ENCODE data around the gene SRGAP1.
A peak's percentile ranks its signal among the peaks of the same experiment; 100 is the strongest.
"Not testable (repeated sequence)": the region's sequence is repeated elsewhere in the genome, so short reads cannot be mapped to it uniquely, and the experiment has no call there.

Gene SRGAP1

DNA sequence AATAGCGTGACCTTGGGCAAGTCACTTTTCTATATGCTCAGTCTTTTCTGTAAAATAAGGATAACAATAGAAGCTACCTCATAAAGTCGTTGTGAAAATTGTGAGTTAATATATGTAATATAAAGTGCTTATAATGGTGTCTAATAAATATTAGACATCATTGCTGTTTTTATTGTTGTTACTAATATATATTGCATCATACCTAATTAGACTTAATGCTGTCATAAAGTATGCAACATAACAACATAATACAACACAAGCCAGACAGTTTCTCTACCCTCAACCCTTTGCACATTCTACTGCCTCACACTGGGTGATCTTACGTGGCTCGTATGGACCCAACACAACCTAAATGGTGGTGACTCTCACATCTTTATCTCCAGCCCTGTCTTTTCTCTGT is 240.7 kb downstream of the SRGAP1 start:
- no peak for DNase-seq (ENCODE audit: low read depth in 2 of 2)

DNA sequence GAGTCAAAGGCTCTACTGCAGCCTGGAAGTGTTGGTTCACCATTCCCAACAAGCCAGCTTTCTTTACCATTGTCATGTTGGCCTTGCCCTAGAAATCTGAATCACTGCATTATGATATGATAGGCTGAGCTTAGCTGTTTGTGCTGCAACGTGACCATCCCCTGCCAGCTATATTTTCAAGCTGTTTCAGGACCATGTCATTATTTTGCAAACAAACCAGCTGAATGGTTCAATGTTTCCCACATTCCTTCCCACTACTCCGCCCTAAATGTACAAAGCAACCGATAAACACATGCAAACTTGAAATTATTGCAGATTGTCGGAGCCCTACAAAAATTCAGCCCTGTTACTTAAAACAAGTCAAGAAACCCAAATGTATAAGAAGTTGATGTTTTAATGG is 241.5 kb downstream of the SRGAP1 start:
- DNase-seq (ENCODE audit: low read depth in 2 of 2) = no peak

DNA sequence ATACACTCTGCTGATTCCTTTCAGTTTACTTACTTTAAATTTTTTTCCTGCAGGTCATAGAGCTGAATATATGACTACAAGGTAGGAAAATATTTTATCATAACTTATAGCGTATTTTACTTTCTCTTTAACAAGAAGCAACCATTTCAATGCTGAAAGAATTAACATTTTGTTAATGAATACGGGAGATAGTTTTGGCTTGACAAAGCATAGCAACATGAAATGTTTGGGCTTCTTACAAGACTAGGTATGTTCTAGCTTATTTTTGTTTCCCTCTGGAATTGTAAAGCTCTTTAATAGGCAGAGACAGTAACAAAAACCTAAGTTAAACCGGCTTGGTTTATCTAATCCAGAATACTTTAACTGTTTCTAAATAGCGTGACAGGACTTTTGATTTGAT is 242.4 kb downstream of the SRGAP1 start:
- DNase-seq (ENCODE audit: low read depth in 2 of 2) = no peak

DNA sequence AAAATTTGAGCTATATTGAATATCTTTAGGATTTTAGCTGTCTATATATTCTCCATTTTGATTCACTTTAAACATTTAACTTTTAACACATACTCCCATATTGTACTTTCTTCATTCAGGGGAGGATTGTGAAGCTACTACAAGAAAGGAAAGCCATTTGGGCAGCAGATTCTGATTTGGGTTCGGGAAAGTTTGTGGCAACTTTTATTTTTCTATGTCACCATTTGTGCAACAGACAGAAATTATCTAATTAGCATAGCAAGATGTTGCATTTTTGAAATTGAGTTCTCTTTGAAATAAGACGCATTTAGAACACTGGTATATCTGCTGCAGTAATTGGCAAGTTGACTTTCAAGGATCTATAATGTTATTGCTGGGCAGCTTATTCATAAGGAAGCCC is 243.3 kb downstream of the SRGAP1 start:
- DNase-seq (ENCODE audit: low read depth in 2 of 2) = no peak

DNA sequence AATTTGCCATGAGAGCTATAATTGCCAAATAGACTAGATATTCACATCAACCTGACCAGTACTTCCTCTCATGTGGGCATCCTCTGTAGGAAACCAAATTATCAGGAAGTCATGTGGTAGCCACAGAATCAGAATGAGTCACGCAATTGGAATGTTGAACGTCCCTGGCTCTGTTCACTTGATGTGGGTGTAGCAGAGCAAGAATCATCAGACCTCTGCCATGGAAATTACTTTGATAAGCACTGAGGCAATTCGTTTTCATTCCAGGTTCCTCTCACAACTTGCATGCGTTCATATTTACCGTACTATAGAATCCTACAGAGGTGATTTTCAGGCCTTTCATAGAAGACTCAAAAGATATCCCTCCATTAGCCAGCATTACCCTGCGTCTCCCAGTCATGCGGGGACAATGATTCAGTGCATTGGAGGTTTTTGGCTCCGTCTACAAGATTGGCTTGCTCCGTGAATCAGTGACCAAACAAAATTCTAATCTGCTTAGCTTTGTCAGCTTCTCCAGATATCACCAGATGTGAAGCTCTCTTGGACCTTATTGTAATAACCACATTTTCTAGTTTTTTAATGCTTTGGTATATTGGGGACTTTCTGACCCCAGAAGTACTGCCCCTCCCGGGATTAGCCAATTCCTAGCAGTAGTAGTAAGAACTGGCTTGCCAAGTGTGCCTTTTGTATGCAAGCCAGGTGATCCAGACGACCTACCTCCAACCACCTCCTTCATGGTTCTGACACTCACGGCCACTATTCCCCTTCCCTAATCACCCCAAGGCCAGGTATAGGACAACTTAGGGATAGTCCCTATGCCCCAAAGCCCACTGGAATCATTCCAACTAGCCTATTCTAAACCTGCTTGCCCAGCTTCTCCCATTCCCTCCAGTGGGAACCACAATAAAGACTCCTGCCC is 244.2 kb downstream of the SRGAP1 start:
- peak; percentile 86 to 87 for DNase-seq (ENCODE audit: low read depth in 2 of 2)

DNA sequence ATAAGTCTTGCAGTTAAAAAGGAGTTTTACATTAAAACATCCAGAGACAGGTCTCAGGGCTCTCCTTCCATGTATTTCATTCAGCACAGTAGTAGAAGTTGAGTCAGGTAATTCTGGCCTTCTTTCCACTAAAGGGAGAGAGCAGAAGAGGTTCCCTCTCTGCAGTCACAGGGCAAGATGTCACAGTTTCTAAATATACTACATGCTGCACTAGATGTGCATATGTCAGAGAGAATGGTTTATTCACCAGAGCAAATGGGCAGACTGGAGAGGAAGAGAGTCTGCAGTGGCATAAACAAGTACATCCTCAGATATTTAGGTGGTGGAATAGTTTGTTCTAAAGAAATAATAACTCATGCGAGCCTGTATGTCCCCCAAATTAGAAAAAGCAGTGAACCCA is 245.5 kb downstream of the SRGAP1 start:
- no peak for DNase-seq (ENCODE audit: low read depth in 2 of 2)

DNA sequence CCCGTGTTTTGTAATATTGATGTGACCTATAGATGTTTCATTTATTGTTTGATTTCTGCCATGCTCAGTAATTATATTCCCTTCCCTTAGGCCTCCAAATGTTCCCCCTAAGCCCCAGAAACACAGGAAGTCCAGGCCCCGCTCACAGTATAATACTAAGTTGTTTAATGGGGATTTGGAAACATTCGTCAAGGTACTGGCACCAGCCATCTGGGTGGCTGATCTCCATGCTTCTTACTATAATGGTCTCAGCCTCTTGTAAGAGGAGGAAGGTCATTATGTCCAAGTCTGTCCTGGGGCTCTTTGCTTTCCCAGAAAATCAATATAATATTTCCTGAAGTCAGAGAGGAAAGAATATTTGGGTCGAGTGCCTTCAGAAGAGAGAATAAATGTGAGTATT is 246.7 kb downstream of the SRGAP1 start:
- DNase-seq (ENCODE audit: low read depth in 2 of 2) = no peak

DNA sequence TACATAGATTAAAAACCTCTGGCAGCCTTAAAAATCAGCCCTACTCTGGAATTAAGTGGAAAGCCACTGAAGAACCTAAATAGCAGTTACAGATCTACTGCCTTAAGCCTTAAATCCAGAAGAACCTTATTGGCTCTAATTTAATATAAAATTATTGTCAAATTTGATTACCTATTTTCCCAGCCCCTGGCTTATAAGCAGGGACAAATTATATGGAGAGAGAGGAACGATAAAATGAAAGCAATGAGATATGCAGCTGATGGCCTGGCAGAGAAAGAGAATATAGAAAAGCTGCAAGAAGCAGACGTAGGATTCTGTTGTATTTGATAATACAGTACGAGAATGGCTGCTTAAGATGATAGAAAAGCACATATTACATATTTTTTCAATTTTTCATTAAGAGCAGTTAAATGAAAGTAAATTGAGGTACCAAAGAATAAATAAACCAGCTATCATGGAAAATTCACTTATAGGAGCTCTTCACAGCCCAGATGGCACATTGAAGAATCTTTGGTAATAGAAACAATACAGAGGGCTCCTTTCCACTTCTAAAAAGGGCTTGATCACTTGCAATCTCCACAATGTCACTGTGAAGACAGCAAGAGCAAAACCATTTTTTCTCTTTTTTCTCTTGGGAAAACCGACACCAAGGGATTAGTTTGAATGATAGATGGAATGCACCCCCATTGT is 248.2 kb downstream of the SRGAP1 start:
- DNase-seq (ENCODE audit: low read depth in 2 of 2) = no peak

DNA sequence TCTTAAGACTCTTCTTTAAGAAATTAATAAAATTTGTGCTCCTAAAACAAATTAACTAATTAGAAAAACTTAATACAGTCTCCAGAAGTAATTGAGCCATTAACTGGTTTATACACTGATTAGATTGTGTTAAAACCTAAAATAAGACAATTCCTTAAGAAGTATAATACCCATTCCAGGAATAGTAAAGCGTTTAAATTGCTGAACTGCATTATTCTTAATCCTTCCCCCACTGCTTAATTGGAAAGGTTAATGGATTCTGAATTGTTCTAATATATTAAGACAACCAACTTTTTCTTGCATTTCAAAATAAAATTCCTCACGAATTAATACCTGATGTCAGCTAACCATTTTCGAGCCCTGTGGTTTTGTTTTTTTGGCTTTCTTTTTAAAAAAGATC is 249.2 kb downstream of the SRGAP1 start:
- DNase-seq (ENCODE audit: low read depth in 2 of 2) = no peak

DNA sequence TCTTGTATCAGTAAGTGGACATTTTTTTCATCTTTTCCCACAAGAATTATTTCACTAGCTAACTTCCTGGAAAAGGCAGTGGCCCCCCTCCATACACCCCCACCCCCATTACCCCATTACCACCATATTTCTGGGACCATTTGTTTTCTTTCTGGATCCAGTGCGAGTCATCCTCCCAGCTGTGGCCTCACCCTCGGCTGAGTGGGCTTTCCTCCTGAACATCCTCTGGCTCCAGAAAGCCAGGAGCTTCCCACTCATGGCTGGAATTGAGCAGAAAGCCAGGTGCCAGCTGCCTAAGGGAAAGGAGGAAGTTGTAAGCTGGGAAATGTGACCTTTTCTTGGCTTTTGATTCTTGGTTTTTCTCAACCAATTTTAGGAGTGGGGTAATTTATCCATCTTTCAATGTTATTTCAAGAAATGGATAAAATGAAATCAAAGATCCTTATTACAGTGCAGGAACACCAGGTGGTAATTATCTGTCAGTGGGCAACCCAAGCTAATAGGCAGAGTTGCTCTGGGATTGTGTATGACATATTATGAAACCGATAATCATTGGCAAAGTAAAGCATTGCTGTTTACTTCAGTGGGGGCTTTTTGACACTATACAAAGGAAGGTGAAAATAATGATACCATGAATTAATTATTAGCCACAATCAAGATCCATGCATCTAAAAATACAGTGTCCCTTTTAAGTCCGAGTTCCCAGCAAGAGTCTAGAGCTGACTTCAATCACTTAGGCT is 253.0 kb downstream of the SRGAP1 start:
- DNase-seq (ENCODE audit: low read depth in 2 of 2) = no peak

DNA sequence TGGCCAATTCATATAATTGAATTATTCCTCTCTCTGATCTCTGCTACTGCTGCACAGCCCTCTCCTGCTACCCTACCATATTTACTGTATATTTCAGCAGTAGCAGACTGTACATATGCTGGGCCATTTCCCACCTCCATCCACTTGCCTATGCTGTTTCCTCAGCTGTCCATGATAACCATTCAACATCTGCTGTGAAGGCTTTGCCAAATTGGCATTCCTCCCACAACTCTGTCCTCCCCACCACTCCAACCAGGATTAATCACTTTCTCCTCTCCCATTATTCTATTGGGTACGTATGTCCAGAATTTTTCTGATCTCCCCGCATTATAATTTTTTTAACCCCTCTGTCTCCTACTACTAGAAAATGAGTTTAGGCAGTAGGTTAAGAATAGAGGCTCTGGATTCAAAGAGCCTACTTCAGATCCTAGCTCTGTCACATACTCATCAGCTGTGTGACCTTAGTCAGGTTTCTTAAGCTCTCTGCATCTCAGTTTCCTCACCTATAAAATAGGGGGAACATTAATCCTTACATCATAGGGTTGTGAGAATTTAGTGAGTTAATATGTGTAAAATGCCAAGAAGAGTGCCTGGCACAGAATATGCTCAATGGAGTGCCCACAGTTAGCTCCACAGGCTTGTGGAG is 254.3 kb downstream of the SRGAP1 start:
- no peak for DNase-seq (ENCODE audit: low read depth in 2 of 2)

DNA sequence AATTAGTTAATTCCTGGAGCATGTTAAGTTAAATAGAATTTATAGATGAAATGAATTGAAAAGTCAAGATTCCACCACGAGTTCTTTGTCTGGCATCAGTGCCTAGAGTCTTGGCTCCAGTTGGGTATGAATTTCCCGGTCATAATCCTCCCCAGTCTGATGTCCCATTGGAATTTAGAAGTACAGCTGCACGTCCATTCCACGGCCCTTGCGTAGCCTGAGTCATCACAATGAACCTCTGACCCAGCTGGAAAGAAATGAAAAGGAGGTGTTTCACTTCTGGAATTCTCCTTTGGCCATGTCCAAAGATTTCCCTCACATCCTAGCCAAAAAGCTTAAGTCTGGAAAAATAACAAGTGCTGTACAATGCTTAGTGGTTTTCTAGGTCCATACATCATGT is 254.9 kb downstream of the SRGAP1 start:
- peak; percentile 51 to 56 for DNase-seq (ENCODE audit: low read depth in 2 of 2)

DNA sequence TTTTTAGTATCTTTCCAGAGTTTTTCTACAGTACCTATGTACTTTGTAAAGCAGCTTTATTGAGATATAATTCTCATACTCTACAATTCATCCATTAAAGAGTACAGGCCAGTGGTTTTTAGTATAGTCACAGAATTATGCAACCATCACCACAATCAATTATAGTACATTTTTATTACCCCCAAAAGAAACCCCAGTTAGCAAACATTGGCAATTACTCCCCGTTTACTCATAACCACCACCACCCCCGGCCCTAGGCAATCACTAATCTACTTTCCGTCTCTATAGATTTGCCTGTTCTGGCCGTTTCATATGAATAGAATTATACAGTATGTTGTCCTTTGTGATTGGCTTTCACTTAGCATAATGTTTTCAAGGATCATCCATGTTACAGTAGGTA is 257.8 kb downstream of the SRGAP1 start:
- DNase-seq (ENCODE audit: low read depth in 2 of 2) = peak in 1 of 2 experiments; percentile 40

DNA sequence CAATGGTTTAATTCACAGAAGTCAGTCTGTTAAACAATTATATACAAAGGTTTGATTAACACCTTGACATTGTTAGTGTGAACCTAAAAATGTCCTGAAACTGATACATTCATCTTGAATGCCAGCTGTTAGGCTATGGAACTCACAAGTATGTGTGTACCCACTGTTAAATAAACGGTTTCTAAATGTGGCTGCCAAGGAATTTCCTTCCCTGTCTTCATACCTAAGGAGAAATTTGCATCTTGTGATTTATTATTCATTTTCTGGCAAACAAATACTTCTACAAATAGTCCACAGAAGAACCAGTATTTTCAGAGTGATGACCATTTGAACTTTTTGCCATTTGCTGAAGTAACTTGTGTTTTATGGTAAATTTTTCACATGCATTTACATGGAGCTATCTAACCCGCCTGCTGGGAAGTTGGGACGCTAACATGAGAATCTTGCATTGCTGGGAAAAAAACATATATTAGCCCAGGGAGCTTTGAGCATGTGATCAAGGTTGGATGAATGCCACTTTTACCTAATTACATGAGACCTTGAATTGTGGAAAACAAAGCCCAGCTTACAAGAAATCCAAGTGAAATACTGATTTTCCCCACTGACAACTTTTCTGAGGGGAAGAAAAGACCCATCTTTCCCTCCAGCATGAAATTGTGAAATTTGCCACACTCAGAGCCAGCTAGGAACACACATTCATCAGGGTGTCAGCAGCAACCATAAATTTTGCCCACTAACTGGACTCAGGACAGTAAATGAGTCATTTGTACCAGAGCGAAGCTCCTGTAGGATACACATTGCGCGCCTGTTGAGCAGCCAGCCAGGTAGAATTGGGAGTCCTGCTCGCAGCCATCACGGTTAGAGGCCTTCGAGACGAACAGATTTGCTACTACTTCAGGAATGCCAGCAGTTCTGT is 259.6 kb downstream of the SRGAP1 start:
- DNase-seq (ENCODE audit: low read depth in 2 of 2) = no peak

DNA sequence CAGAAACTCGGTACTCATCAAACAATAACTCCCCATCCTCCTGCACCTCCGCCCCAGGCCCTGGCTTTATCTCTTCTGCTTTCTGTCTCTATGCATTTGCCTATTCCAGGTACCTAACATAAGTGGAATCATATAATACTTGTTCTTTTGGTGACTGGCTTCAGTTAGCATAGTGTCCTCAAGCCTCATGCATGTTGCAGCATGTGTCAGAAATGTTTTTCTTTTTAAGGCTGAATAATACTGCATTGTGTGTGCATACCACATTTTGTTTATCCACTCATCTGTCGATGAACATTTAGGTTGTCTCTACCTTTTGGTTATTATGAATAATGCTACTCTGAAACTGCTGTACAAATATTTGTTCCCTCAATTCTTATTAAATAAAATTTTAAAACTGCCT is 260.5 kb downstream of the SRGAP1 start:
- no peak for DNase-seq (ENCODE audit: low read depth in 2 of 2)

DNA sequence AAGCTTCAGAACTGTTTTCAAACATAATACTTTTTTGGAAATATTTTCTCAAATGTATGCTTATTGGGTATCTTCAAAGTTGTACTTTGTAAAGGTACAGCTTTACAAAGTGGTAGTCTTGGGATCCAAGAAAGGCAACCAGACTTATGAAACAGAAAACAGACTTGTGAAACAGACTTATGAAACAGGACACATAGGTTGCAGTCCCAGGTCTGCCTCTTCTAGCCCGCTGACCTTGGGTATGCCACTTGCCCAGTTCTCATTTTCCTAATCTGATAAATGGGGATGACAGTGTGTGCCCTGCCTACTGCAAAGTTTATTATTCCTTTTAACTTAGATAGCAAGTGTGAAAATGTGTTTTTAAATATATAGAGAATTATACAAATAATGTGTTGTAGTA is 263.3 kb downstream of the SRGAP1 start:
- DNase-seq (ENCODE audit: low read depth in 2 of 2) = no peak

DNA sequence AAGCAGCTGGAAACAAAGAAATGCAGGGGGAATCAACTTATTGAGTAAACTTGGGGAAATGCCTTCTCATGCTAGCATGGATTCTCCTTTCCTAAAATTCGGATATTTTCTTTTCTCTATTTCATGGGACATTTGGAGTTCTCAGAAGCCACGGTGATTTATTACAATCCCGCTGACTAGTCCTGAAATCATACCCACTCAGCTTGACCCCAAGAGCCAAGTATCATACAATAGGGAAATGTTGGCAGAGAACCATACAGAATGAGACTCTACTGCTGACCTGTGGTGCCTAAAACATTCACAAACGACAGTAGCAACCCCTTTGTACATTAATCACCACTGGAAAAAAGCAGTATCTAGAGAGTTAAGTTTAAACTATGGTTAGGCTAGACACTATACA is 265.2 kb downstream of the SRGAP1 start:
- DNase-seq (ENCODE audit: low read depth in 2 of 2) = no peak

DNA sequence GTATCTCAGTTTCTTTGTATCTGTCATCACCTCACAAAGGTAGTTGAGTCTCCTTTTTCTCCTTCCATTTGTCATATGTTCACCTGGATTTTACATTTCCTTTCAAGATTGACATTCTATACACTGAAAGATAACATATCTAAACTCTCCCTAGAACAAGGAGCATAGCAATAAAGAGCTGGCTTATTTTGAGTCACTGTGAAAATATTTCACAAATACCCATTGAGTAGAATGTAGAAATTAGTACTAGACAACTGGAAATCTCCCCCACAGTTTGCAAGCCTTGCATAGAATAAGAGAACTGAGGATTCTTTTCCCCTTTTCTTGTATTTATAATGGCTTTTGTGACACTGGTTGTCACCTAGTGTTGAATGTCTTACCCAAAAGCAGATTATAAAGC is 266.4 kb downstream of the SRGAP1 start:
- DNase-seq (ENCODE audit: low read depth in 2 of 2) = no peak

DNA sequence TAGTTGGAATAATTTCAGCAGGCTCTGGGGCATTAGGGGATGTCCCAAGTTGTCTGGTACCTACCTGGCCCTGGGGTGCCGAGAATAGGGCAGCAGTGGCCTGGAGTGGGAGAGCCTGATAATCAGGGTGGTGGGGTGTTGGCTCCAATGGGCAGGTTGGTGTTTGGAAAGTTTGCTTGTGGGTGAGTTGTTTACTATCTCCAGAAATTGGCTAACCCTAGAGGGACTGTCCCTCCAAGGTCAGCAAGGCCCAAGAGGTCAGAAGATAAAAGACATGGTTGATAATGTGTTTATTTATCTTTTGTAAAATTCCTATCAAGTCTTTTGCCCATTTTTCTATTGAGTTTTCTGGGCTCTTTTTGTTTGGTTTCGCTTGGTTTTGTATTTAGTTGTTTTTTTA is 272.5 kb downstream of the SRGAP1 start:
- no peak for DNase-seq (ENCODE audit: low read depth in 2 of 2)

DNA sequence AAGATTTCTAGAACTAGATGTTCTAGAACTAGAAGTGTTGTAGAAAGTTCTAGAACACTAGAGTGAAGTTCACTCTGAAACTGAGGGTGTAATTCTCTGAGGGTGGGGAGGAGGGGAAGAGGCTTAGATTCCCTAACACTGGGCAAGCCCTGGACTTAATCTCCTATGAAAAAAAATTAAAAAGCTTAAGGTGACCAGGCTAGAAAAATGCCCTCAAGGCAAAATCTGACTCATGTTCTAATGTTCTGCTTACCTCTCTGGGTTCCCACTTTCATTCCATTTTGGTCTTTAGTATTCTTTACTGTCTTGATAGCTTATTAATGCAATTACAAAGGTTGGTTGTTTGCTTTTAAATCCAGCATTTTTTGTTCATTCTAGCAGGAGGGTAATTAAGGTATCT is 276.1 kb downstream of the SRGAP1 start:
- DNase-seq (ENCODE audit: low read depth in 2 of 2) = no peak

DNA sequence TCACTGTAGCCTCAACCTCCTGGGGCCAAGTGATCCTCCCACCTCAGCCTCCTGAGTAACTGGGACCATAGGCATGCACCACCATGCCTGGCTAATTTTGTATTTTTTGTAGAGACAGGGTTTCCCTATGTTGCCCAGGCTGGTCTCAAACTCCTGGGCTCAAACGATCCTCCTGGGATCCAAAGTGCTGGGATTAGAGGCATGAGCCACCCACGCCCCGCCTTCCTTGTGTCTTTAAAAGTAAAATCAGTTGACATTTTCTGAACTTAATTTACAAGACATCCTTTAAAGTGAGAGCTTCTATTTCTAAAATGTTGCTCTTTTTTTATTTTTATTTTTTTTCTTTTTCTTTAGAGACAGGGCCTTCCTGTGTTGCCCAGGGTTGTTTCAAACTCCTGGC is 276.6 kb downstream of the SRGAP1 start:
- DNase-seq (ENCODE audit: low read depth in 2 of 2) = not testable (repeated sequence)

Data from fibroblast of skin of left quadriceps (primary cell).